ENCODE results near the gene ELF1.

Gene ELF1

GRCh38 chr13:40960716-40961115, 58.4 kb downstream of the ELF1 start:
- H3K4me3 ChIP-seq (ENCODE audit: low read depth, low read length): no peak overlapping the region
- DNase-seq (ENCODE audit: low read depth, low spot score): no peak
- in situ Hi-C loops (cut with HindIII; ENCODE audit: low sequenced_read_pairs): no loop called here
- TF ChIP-seq CTCF (IDR thresholded peaks at IDR 0.05; ENCODE audit: low read depth, low read length): no peak

GRCh38 chr13:40958655-40959054, 60.5 kb downstream of the ELF1 start:
- in situ Hi-C loops (cut with HindIII; ENCODE audit: low sequenced_read_pairs): no loop called here
- TF ChIP-seq CTCF (IDR thresholded peaks at IDR 0.05; ENCODE audit: low read depth, low read length): no peak
- no peak overlapping the region for H3K4me3 ChIP-seq (ENCODE audit: low read depth, low read length)
- no peak for DNase-seq (ENCODE audit: low read depth, low spot score)

- in situ Hi-C loops (cut with HindIII; ENCODE audit: low sequenced_read_pairs): no loop called here
- no peak for DNase-seq (ENCODE audit: low read depth, low spot score)
- no peak overlapping the region for H3K4me3 ChIP-seq (ENCODE audit: low read depth, low read length)
- TF ChIP-seq CTCF (IDR thresholded peaks at IDR 0.05; ENCODE audit: low read depth, low read length): no peak
These were observed 72.6 kb downstream of the ELF1 start for GRCh38 chr13:40946485-40946884.

GRCh38 chr13:40943073-40943472, 76.0 kb downstream of the ELF1 start:
- no peak overlapping the region for H3K4me3 ChIP-seq (ENCODE audit: low read depth, low read length)
- no peak for DNase-seq (ENCODE audit: low read depth, low spot score)
- no peak for TF ChIP-seq CTCF (IDR thresholded peaks at IDR 0.05; ENCODE audit: low read depth, low read length)
- in situ Hi-C loops (cut with HindIII; ENCODE audit: low sequenced_read_pairs): no loop called here

GRCh38 chr13:40941581-40941980, 77.5 kb downstream of the ELF1 start:
- in situ Hi-C loops (cut with HindIII; ENCODE audit: low sequenced_read_pairs): no loop called here
- no peak for TF ChIP-seq CTCF (IDR thresholded peaks at IDR 0.05; ENCODE audit: low read depth, low read length)
- no peak overlapping the region for H3K4me3 ChIP-seq (ENCODE audit: low read depth, low read length)
- DNase-seq (ENCODE audit: low read depth, low spot score): no peak

GRCh38 chr13:40940841-40941240, 78.3 kb downstream of the ELF1 start:
- no peak for DNase-seq (ENCODE audit: low read depth, low spot score)
- TF ChIP-seq CTCF (IDR thresholded peaks at IDR 0.05; ENCODE audit: low read depth, low read length): no peak
- no peak overlapping the region for H3K4me3 ChIP-seq (ENCODE audit: low read depth, low read length)
- in situ Hi-C loops (cut with HindIII; ENCODE audit: low sequenced_read_pairs): no loop called here
